Caco-2 (cell line): ENCODE results near the gene CYSLTR2. TPM values are rescaled to one million over a fixed set of nuclear protein-coding genes. Genes with fewer than 3 reads are reported as not detected.

Experiments used
- BruUV-seq: library from RNA; stranded (reverse); fragments of 400-500 nt; replicated peaks from 2 replicates; lab custom pipeline; 2021; lab: Mats Ljungman, UMichigan
- CTCF ChIA-PET: fragments of 300-600 bp; sonication (Branson Sonifier 250); formaldehyde crosslinking; loops from one replicate; lab custom pipeline; 2022; ENCODE audit warnings: antibody characterized with exemption; lab: Charles Lee
- POLR2A ChIA-PET: fragments of 300-600 bp; sonication (Branson Sonifier 250); formaldehyde crosslinking; loops from one replicate; lab custom pipeline; 2022; ENCODE audit warnings: antibody characterized with exemption; lab: Charles Lee
- DNase-seq, 2 experiments: peaks; one replicate each; pipeline versions ENCODE4 v3.0.0 to v3.0.0-alpha.2; 2020 to 2022
- H3K27me3 ChIP-seq: replicated peaks from 2 replicates; pipeline ENCODE4 v1.6.0; 2011; ENCODE audit warnings: low read length; ENCODE audit not compliant: control insufficient read depth, insufficient read depth
- H3K36me3 ChIP-seq: 2 replicates; pipeline ENCODE4 v1.5.1; 2011; ENCODE audit warnings: low read length; ENCODE audit not compliant: control insufficient read depth, insufficient read depth
- H3K4me1 ChIP-seq: fragments of 250-450 bp; sonication (Bioruptor Pico); 2 replicates; pipeline ENCODE4 v1.5.1; 2020; ENCODE audit warnings: mild to moderate bottlenecking
- H3K4me3 ChIP-seq: 2 replicates; pipeline ENCODE4 v1.5.1; 2011; ENCODE audit warnings: low read depth, mild to moderate bottlenecking, control low read depth, low read length
- H3K9me3 ChIP-seq: fragments of 250-450 bp; sonication (Bioruptor Pico); 2 replicates; pipeline ENCODE4 v1.5.1; 2020; ENCODE audit warnings: mild to moderate bottlenecking, moderate library complexity
- H3K27ac Mint-ChIP-seq: one replicate; pipeline ENCODE4 v1.8.0; 2022; ENCODE audit warnings: mixed read lengths; ENCODE audit not compliant: unreplicated experiment
- H3K27me3 Mint-ChIP-seq: one replicate; pipeline ENCODE4 v1.8.0; 2022; ENCODE audit warnings: mixed read lengths; ENCODE audit not compliant: insufficient read depth, unreplicated experiment
- H3K36me3 Mint-ChIP-seq: one replicate; pipeline ENCODE4 v1.8.0; 2022; ENCODE audit warnings: mild to moderate bottlenecking, mixed read lengths; ENCODE audit not compliant: insufficient read depth, unreplicated experiment
- H3K4me1 Mint-ChIP-seq: one replicate; pipeline ENCODE4 v1.8.0; 2022; ENCODE audit warnings: low read depth, mixed read lengths; ENCODE audit not compliant: unreplicated experiment
- H3K4me3 Mint-ChIP-seq: one replicate; pipeline ENCODE4 v1.8.0; 2022; ENCODE audit warnings: mild to moderate bottlenecking, moderate library complexity, mixed read lengths; ENCODE audit not compliant: unreplicated experiment
- H3K9me3 Mint-ChIP-seq: one replicate; pipeline ENCODE4 v1.8.0; 2022; ENCODE audit warnings: mixed read lengths; ENCODE audit not compliant: unreplicated experiment
- intact Hi-C: fragments of 100-400 bp; cut with micrococcal nuclease; formaldehyde crosslinking; loops from one replicate; pipeline ENCODE4 v1.10.0; 2022; ENCODE audit not compliant: unreplicated experiment
- total RNA-seq: library from RNA; stranded (reverse); gene quantifications from 2 replicates; pipeline ENCODE4 v1.2.3, GENCODE V29; 2022
- TF ChIP-seq, protein P1 (sequence below), 2 experiments: fragments of 200-600 bp in 1 of 2; IDR thresholded peaks; 1 replicate in 1 of 2; 2 replicates in 1 of 2; pipeline versions ENCODE4 v1.5.1 to v1.8.0; 2011 to 2022; ENCODE audit warnings: antibody characterized with exemption in 1 of 2, control low read depth in 1 of 2, inconsistent platforms in 1 of 2, low read depth in 1 of 2, low read length in 1 of 2, mild to moderate bottlenecking in 1 of 2, moderate library complexity in 1 of 2; ENCODE audit not compliant: insufficient read depth in 1 of 2, severe bottlenecking in 1 of 2, unreplicated experiment in 1 of 2

The CYSLTR2 gene
- total RNA-seq, 1 experiment from 2014 or later: not detected

DNA sequence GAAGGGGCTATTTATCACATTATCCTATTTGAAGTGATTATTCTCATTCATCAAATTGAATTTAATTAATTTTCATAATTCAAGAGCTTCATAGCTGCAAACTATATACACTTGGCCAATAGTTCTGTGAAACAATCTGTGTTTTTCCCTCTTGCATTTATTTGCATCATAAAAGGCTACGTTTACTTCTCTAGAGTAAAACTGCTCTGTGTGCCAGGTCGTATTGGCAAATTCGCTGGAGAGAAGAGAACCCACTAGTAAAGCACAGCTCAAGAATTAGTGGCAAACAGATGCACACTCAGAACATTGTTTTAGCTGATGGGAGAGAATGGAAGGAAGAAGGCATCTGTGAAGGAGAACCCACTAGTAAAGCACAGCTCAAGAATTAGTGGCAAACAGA lies 81.8 kb downstream of the CYSLTR2 start:
- intact Hi-C loops: no loop called here
- Histone ChIP-seq H3K27me3 (0 out of 2 replicates have a peak, but pooled peaks cover 2% of the 10 kb centered on the region), H3K36me3 (no peaks in the 10 kb centered on the region), H3K4me3 (no peak overlapping the region), H3K4me1 (no peaks in the 10 kb centered on the region), H3K9me3 (no peaks in the 10 kb centered on the region)
- Mint-ChIP-seq H3K4me3 (no peak overlapping the region), H3K36me3 (no peaks in the 10 kb centered on the region), H3K4me1 (no peaks in the 10 kb centered on the region), H3K9me3 (no peaks in the 10 kb centered on the region), H3K27me3 (peaks cover 5% of the 10 kb centered on the region), H3K27ac (no peak overlapping the region)
- TF ChIP-seq, protein P1, sequence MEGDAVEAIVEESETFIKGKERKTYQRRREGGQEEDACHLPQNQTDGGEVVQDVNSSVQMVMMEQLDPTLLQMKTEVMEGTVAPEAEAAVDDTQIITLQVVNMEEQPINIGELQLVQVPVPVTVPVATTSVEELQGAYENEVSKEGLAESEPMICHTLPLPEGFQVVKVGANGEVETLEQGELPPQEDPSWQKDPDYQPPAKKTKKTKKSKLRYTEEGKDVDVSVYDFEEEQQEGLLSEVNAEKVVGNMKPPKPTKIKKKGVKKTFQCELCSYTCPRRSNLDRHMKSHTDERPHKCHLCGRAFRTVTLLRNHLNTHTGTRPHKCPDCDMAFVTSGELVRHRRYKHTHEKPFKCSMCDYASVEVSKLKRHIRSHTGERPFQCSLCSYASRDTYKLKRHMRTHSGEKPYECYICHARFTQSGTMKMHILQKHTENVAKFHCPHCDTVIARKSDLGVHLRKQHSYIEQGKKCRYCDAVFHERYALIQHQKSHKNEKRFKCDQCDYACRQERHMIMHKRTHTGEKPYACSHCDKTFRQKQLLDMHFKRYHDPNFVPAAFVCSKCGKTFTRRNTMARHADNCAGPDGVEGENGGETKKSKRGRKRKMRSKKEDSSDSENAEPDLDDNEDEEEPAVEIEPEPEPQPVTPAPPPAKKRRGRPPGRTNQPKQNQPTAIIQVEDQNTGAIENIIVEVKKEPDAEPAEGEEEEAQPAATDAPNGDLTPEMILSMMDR (IDR thresholded peaks at IDR 0.05; ENCODE audit: insufficient read depth in 1 of 2, low read depth in 1 of 2, low read length in 1 of 2, severe bottlenecking in 1 of 2, unreplicated experiment in 1 of 2): no peak
- ChIA-PET POLR2A (no interaction called here), CTCF (no interaction called here)
- BruUV-seq: no TSS peak
- DNase-seq: no peak

DNA sequence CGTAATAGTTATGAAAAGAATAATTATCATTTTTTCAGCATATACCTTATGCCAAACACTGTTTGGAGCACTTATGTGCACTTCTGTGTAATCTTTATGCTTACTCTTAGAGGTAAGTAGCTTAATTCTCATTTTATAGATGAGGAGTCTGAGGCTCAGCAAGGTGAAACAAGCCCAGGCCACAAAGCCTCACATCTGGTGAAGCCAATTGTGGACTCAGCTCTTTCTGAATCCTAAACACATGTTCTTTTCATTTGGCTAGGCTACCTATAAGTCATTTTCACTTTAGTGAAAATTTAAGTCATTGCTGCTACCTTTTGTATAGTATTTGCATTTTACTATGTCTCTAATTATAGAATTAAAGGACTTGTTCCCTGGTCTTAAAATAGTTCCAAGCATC lies 84.0 kb downstream of the CYSLTR2 start:
- BruUV-seq: no TSS peak
- no peaks in the 10 kb centered on the region for H3K36me3 Mint-ChIP-seq
- POLR2A ChIA-PET: no interaction called here
- CTCF ChIA-PET: no interaction called here
- H3K9me3 Mint-ChIP-seq: no peaks in the 10 kb centered on the region
- TF ChIP-seq, protein P1 (IDR thresholded peaks at IDR 0.05; ENCODE audit: insufficient read depth in 1 of 2, low read depth in 1 of 2, low read length in 1 of 2, severe bottlenecking in 1 of 2, unreplicated experiment in 1 of 2): no peak
- Histone ChIP-seq H3K9me3 (no peaks in the 10 kb centered on the region), H3K4me3 (no peak overlapping the region), H3K4me1 (no peaks in the 10 kb centered on the region), H3K36me3 (no peaks in the 10 kb centered on the region), H3K27me3 (0 out of 2 replicates have a peak, but pooled peaks cover 2% of the 10 kb centered on the region)
- intact Hi-C loops: no loop called here
- no peaks in the 10 kb centered on the region for H3K4me1 Mint-ChIP-seq
- H3K4me3 Mint-ChIP-seq: no peak overlapping the region
- no peak overlapping the region for H3K27ac Mint-ChIP-seq
- H3K27me3 Mint-ChIP-seq: no peaks in the 10 kb centered on the region
- DNase-seq: no peak

DNA sequence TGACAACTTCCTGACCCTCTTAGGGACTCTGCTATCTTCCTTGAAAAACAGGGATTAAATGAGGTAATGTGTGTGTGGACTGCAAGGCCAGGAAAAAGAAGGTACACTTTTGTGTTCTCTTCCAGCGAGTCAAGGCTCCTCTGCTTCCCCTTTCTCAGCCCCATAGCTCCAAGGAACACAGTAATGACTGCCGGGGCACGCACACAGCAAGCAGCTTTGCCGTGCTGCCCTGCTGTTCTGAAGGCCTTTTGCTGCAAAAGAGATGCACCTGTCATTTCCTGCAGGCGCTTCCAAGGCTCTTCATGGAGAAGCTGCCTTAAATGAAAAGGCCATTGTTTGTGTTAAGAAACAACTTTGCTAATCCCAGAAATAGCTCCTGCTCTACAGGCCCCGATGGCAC lies 84.6 kb downstream of the CYSLTR2 start:
- H3K9me3 ChIP-seq: no peaks in the 10 kb centered on the region
- no peaks in the 10 kb centered on the region for H3K36me3 ChIP-seq
- Mint-ChIP-seq H3K4me3 (no peak overlapping the region), H3K27ac (no peak overlapping the region), H3K4me1 (no peaks in the 10 kb centered on the region), H3K9me3 (no peaks in the 10 kb centered on the region), H3K36me3 (no peaks in the 10 kb centered on the region), H3K27me3 (no peaks in the 10 kb centered on the region)
- intact Hi-C loops: no loop called here
- CTCF ChIA-PET: no interaction called here
- H3K4me3 ChIP-seq: no peak overlapping the region
- BruUV-seq: no TSS peak
- no peaks in the 10 kb centered on the region for H3K4me1 ChIP-seq
- 0 out of 2 replicates have a peak, but pooled peaks cover 2% of the 10 kb centered on the region for H3K27me3 ChIP-seq
- no peak for DNase-seq
- POLR2A ChIA-PET: no interaction called here
- TF ChIP-seq, protein P1 (IDR thresholded peaks at IDR 0.05; ENCODE audit: insufficient read depth in 1 of 2, low read depth in 1 of 2, low read length in 1 of 2, severe bottlenecking in 1 of 2, unreplicated experiment in 1 of 2): no peak
